ENCODE measurements around the gene ZNF532.
"Not testable (repeated sequence)": the region's sequence is repeated elsewhere in the genome, so short reads cannot be mapped to it uniquely, and the experiment has no call there.

Gene ZNF532

DNA sequence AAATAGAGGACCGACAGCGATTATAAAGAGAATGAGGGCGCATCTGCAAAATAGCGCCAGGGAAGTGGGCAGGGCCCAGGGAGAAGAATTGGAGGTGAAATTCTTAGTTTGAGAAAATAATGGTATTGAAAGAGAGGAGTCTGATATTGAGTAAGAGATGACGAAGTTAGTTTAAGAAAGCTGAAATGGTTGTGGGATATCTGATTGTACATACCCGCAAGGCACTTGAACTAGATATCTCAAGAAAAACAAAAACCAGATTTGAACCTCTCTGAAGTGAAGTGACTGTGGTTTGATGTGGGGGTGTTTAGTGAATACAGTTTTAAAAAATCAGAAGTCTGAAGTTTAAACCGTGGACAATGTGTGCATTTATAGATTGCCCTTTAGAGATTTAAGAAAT, 38.9 kb downstream of the ZNF532 start:
- FAIRE-seq = no peak

DNA sequence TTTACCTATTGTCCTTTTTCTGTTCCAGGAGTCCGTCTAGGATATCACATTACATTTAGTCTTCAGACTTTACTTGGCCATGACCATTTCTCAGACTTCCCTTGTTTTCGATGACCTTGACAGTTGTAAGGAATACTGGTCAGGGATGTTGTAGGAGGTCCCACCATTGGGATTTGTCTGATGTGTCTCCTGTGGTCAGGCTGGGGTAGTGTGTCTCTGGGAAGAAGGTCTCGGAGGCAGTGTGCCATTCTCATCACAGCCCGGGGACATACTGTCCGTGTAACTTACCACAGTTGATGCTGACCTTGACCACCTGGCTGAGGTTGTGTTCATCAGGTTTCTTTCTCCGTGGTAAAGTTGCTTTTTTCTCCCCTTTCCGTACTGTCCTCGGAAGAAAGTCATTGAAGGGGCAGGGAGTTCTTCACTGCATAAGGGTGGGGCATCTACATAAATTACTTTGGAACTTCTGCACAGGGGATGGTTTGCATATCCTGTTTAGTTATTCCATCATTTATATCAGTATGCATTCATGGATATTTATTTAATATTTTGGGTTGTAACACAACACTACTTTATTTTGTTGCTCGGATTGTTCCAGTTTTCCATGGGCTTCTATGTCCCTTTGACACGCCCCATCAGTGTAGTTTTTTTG, 41.2 kb downstream of the ZNF532 start:
- FAIRE-seq = no peak

DNA sequence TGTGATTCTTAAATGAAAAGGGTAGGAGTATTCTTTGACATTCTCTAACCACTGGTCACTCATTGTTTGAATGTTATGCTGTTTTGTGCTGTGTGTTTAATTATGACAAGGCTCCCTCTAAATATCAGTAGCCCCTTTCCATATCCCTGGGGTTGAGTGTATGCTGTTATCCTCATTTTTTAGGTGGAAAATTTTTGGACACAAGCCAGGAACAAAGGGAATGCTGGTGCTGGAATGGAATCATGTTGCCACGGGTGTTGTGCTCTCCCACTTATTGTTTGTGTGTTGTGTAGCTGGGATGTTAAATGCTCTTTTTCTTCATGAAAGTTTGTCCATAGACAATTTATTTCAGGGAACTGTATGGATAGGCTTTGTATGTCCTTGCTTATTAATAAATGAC, 43.3 kb downstream of the ZNF532 start:
- FAIRE-seq = no peak

DNA sequence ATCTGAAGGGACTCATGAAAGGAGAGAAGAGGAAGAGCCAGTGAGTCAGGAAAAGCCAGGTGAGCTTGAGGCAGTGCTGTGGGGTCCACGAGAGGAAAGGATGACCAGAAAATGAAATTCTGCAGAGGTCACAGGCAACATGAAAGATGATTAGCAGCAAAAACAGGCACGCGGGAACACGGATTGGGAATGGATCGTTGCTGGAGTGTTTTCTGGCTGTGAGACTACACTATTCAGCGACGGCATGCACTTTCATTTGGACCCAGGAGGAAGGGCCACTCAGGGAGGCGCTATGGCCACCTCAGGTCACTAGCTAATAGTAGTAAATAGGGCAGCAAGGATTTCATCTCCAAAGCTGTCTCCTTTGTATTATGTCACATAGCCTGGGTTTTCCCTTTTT, 44.8 kb downstream of the ZNF532 start:
- no peak for FAIRE-seq

DNA sequence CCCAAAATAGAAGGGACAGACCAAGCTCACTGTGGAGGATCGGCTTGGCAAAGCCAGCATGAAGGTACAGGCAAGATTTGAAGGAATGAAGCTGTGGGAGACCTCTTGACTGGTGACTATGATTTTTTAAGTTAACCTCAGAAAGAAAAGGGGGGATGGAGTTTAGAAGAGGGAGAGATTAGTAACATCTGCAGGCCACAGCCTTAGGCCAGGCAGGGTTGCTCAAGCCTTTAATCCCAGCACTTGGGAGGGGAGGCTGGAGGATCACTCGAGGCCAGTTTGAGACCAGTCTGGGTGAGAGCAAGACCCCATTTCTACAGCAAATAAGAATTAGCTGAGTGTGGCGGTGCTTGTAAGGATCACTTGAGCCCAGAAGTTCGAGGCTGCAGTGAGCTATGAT, 46.6 kb downstream of the ZNF532 start:
- no peak for FAIRE-seq

GRCh38 chr18:58911766-58912165, 47.1 kb downstream of the ZNF532 start:
- no peak for FAIRE-seq

DNA sequence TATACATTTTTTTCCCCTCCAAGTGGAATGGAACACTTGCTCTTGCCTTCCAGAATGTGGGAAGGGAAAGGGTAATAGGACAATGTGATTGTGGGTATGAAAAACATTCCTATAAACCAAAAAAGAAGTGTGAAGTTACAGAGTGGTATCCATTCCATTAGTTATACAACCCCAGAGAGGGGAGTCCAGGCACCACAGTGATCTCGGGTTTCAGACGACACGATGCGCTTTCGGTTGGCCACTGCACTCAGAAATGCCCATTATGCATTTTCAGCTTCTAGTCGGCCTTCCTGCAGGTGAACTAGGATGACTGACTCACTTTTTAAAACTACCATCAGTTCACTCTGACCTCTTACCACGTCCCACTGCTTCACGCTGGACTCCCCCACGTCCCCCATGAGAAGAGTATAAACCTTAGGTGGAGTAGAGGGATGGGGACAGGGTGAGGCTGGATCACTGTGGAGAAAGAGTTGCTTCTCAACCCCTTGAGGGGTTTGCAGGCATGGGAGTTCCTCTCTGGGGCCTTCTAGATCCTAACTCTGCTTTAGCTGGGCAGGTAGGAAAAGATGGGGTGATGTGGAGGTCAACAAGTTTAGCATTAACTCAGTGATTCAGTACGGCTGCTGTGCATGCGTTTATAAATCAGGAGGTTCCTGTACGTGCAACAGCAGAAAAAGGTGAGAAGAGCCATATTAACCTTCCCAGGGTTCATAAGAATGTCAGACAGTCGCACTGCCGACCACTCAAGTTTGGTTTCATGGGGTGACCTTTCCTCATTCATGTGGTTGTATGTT, 50.5 kb downstream of the ZNF532 start:
- no peak for FAIRE-seq

GRCh38 chr18:58915995-58916394, 51.3 kb downstream of the ZNF532 start:
- no peak for FAIRE-seq

DNA sequence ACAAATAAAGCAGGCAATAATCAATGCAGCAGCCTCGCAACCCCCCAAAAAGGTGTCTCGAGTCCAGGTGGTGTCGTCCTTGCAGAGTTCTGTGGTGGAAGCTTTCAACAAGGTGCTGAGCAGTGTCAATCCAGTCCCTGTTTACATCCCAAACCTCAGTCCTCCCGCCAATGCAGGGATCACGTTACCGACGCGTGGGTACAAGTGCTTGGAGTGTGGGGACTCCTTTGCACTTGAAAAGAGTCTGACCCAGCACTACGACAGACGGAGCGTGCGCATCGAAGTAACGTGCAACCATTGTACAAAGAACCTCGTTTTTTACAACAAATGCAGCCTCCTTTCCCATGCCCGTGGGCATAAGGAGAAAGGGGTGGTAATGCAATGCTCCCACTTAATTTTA, 55.3 kb downstream of the ZNF532 start:
- not testable (repeated sequence) for FAIRE-seq

GRCh38 chr18:58922995-58923394, 58.3 kb downstream of the ZNF532 start:
- FAIRE-seq = no peak

DNA sequence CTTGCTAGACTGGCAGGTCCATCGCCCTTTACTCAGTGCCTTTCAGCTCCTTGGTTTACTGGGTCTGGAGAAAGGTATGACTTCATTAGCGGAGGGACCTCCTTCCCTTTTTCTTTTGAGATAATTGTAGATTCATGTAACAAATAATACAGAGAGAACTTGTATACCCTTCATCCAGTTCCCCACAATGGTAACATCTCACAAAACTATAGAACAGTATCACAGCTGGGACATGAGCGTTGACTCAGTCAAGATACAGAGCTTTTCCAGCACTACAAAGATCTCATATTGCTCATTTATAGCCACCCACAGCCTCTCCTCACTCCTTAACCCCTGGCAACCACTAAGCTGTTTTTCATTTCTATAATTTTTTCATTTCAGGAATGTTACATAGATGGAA, 59.8 kb downstream of the ZNF532 start:
- FAIRE-seq = no peak

DNA sequence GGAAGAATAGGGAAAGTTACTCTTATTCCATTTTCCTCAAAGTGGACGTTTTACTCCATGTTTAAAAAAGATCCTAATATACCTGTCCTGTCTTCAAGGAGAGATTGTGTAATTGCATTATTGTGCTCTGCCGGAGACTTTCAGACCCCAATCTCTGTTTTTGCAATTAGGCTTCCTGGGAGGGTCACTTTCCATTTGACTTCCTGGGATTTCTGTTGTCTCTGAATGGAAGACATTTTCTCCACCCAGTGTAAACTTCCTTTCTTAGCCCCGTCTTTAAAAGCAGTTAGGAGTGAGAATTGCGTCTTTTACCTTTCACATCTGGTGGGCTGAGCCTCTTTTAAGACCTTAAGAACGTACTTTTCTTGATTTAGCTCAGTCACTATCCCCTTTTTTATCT, 63.0 kb downstream of the ZNF532 start:
- no peak for FAIRE-seq

- FAIRE-seq = no peak
Observed at GRCh38 chr18:58928386-58928785, 63.7 kb downstream of the ZNF532 start.

GRCh38 chr18:58929206-58929605, 64.5 kb downstream of the ZNF532 start:
- no peak for FAIRE-seq

GRCh38 chr18:58934356-58934755, 69.7 kb downstream of the ZNF532 start:
- FAIRE-seq = no peak

- FAIRE-seq = no peak
Observed at GRCh38 chr18:58934933-58935577, 70.4 kb downstream of the ZNF532 start.

- FAIRE-seq = no peak
Observed at GRCh38 chr18:58937071-58937886, 72.6 kb downstream of the ZNF532 start.

DNA sequence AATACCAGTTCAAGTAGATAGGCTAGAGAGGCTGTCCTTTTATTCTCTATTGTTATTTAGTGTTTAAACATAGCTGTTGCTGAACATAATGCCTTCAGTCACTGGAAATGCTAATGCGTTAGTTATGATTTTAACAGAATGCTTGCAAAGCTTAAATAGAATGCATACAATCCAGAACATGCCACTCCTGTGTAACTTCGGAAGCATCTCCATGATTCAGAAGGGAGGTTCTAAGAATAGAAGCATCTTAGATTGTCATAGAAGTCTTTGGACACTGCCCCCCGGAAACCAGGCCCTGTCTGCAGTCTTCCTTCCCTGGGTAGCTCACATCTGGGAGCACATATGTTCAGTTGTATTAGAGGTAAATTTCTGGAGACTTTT, 73.2 kb downstream of the ZNF532 start:
- FAIRE-seq = no peak

DNA sequence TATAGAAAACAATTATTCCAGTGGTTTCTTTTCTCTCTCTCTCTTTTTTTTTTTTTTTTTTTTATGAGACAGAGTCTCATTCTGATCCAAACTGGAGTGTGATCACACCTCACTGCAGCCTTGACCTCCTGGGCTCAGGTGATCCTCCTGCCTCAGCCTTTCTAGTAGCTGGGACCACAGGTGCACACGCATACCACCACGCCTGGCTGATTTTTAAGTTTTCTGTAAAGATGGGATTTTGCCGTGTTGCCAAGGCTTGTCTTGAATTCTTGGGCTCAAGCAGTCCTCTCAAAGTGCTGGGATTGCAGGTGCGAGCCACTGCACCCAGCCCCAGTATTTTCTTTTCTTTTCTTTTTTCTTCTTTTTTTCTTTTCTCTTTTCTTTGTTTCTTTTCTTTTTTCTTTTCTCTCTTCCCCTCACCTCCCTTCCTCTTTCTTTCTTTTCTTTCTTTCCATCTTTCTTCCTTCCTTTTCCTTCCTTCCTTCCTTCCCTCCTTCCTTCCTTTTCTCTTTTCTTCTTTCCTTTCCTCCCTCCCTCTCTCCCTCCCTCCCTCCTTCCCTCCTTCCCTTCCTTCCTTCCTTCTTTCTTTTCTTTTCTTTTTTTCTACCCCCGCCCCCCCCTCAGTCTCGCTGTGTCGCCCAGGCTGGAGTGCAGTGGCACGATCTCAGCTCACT, 76.9 kb downstream of the ZNF532 start:
- no peak for FAIRE-seq

GRCh38 chr18:58943896-58944295, 79.2 kb downstream of the ZNF532 start:
- FAIRE-seq = no peak

- no peak for FAIRE-seq
Observed at GRCh38 chr18:58947136-58947732, 82.6 kb downstream of the ZNF532 start.

GRCh38 chr18:58949031-58949430, 84.4 kb downstream of the ZNF532 start:
- no peak for FAIRE-seq
